Pancreas (tissue), 10 donors: Measurements from ENCODE around the gene GPATCH3. TPM values are rescaled to one million over a fixed set of nuclear protein-coding genes. Genes with fewer than 3 reads are reported as not detected.

Source experiments
- ATAC-seq, 4 donors: fragments of 200-7000 bp; cut with Tn5 transposase; one replicate each; pipeline versions ENCODE4 v1.8.0 to v1.9.1; 2020; ENCODE audit warnings: mild to moderate bottlenecking in 4 of 4, moderate library complexity in 4 of 4
- DNase-seq, 6 donors: peaks; one replicate each; pipeline ENCODE4 v3.0.0-alpha.2; 2020
- FAIRE-seq: peaks from 2 replicates; lab custom pipeline; 2012; peaks lifted over from hg19 to GRCh38; lab: Jason Lieb, UNC
- H3K27ac ChIP-seq, 4 donors: fragments of 200-600 bp; sonication (generic); 1 replicate in 3 of 4; 2 replicates in 1 of 4; pipeline versions ENCODE4 v1.5.0 to v1.8.0; 2020
- H3K27me3 ChIP-seq, 4 donors: fragments of 200-600 bp; one replicate each; pipeline ENCODE4 v1.8.0; 2021
- H3K36me3 ChIP-seq, 3 donors: fragments of 200-600 bp; sonication (generic) in 1 of 3; one replicate each; pipeline versions ENCODE4 v1.5.0 to v1.8.0; 2020 to 2021
- H3K4me1 ChIP-seq, 3 donors: fragments of 200-600 bp; one replicate each; pipeline ENCODE4 v1.8.0; 2021
- H3K4me3 ChIP-seq, 4 donors: fragments of 200-600 bp; sonication (generic) in 2 of 4; one replicate each; pipeline versions ENCODE4 v1.5.0 to v1.8.0; 2020 to 2021
- H3K9me3 ChIP-seq, 4 donors: fragments of 200-600 bp; one replicate each; pipeline ENCODE4 v1.8.0; 2021
- WGBS, 2 donors: extraction: QIAGEN DNeasy Blood & Tissue Kit; methylation state at CpG; one replicate each; pipeline ENCODE4 v1.1.7; 2013; 5-methylcytosine and 5-hydroxymethylcytosine counted together
- intact Hi-C, 3 donors: fragments of 100-400 bp; cut with DNase I; formaldehyde crosslinking; loops; one replicate each; pipeline versions ENCODE4 v1.11.1 to v1.14.2; 2022
- polyA plus RNA-seq, 2 donors: library from polyadenylated mRNA; stranded (reverse); fragments of 200-250 nt; gene quantifications; one replicate each; pipeline ENCODE4 v1.2.3, GENCODE V29; 2013
- total RNA-seq, 6 donors: library from RNA; stranded (reverse); fragmentation: NEBNext Ultra II Directional in 4 of 6; extraction: Animal tissue kit (Norgen Biotek cat#: 25700) in 4 of 6; gene quantifications; one replicate each; pipeline versions ENCODE4 v1.2.1 to v1.2.4, GENCODE V29; 2021 to 2023
- TF ChIP-seq, protein P1 (sequence below), 4 donors: fragments of 200-600 bp; sonication (generic) in 3 of 4; IDR thresholded peaks; one replicate each; pipeline versions ENCODE4 v1.5.0 to v1.8.0; 2021; ENCODE audit warnings: antibody characterized with exemption in 4 of 4
- donor health status: healthy with polysubstance abuse.
- donor health status: DM: no; HTN: no; CAD: no; lungs with moderate emphysema.
- donor health status: DM: no; HTN: no; CAD: no.
- donor health status: control.
- donor health status: control.
- donor health status: Bipolar disorder and iron deficiency.
- donor health status: DM: yes; HTN: yes; CAD: no.
- donor health status: DM: no; HTN: no; CAD: no.
- donor health status: DM: no; HTN: no; CAD: no.
- donor health status: DM: yes; HTN: yes; CAD: no.

GPATCH3 gene
- total and polyA plus RNA-seq, 8 donors, result 3.9 to 18.1 (median 6.9) TPM

DNA sequence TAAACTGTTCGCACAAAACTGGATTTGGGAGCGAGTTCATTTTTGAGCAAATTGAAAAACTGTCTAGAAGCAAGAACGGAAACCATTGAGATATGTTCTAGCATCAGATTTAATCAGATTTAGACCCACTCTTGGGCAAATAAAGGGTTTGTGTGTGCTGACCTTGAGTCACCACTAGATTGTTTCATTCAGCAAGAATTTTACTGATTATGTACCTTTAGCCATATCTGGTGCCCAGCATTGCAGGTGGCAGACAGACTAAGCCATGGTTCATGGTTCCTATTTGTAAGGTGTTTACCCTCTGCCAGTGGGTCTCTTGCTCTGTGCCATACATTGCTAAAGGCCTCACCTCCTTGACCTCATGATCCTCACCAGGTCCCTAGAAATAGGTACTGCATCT, 22.6 kb upstream of the GPATCH3 start:
- peaks cover 3 to 25% (median 8%) of the 10 kb centered on the region in 3 donors for H3K36me3 ChIP-seq
- H3K4me3 ChIP-seq, result peak overlapping the region in 2 of 4 donors; percentile 77 to 93
- TF ChIP-seq, protein P1, sequence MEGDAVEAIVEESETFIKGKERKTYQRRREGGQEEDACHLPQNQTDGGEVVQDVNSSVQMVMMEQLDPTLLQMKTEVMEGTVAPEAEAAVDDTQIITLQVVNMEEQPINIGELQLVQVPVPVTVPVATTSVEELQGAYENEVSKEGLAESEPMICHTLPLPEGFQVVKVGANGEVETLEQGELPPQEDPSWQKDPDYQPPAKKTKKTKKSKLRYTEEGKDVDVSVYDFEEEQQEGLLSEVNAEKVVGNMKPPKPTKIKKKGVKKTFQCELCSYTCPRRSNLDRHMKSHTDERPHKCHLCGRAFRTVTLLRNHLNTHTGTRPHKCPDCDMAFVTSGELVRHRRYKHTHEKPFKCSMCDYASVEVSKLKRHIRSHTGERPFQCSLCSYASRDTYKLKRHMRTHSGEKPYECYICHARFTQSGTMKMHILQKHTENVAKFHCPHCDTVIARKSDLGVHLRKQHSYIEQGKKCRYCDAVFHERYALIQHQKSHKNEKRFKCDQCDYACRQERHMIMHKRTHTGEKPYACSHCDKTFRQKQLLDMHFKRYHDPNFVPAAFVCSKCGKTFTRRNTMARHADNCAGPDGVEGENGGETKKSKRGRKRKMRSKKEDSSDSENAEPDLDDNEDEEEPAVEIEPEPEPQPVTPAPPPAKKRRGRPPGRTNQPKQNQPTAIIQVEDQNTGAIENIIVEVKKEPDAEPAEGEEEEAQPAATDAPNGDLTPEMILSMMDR (IDR thresholded peaks at IDR 0.05), result no peak
- H3K27me3 ChIP-seq, result no peaks in the 10 kb centered on the region
- peaks cover 13 to 17% (median 16%) of the 10 kb centered on the region in 3 donors for H3K4me1 ChIP-seq
- no peaks in the 10 kb centered on the region for H3K9me3 ChIP-seq
- ATAC-seq, result peak in 3 of 4 donors; percentile 9 to 29 (median 27)
- FAIRE-seq, result no peak
- intact Hi-C loops, result no loop called here
- 30 to 35% methylated on average over 3 of the region's 3 CpGs for WGBS, 2 donors
- DNase-seq, result no peak
- peak overlapping the region in 3 of 4 donors; percentile 85 to 97 (median 90) for H3K27ac ChIP-seq

DNA sequence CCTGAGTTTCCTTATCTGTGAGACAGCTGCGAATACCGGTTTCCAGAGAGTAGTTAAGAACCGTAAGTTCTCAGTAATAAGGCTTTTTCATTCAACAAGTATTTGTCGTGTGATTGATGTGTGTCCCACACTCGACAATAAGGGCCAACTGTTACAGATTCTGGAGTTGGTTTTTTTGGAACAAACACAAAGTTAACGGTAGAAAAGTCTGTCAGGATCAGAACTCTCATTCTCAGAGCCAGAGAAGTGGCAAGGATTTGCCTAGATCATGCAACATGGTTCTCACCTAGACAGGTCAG, 22.1 kb upstream of the GPATCH3 start:
- H3K4me3 ChIP-seq, result peak overlapping the region; percentile 77 to 97 (median 88)

DNA sequence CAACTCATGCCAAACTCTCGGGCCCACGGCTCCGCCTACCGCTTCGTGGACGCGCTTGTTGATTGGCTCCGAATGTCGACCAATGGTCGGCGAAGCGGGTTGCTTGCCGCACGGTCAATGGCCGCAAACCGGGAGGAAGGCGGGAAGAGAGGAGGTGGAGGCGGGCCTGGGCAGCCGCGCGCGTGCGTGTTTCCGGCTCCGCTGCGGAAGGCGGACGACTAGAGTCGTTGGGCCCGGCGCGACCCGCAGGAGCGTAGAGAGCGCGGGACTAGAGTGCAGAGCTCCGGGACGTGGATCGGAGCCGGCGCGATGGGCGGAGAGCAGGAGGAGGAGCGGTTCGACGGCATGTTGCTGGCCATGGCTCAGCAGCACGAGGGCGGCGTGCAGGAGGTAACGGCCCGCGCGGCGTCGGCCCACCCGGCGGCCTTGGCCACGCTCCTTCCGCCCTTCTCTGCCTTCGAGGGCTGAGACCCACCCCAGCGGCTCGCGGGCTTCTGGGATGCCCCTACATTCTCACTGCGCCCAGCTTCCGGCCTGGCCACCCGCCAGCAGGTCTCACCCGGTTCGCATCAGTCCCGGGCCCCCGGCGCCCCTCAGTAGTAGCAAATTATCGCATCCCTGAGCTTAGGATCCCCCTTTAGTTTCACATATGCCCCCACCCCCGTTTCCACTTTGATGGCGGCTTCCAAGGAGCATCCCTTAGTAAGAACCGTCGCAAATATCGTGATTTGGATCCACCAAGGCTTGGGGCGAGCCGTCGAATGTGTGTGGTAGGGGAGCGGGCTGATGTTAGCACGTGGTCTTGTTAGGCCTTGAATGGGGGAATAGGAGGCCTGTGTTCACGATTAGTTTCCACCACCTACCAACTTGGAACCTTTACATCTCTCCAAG, 21.5 kb upstream of the GPATCH3 start, which contains the start of gene NUDC:
TSS of gene NUDC (plus strand) at position 204 of the 891 bp plus-strand sequence. CDS start at position 310, 106 bp downstream.
- Histone ChIP-seq H3K27me3 (no peaks in the 10 kb centered on the region), H3K4me1 (peaks cover 13 to 17% (median 16%) of the 10 kb centered on the region in 3 donors), H3K36me3 (peaks cover 3 to 24% (median 8%) of the 10 kb centered on the region in 3 donors), H3K9me3 (no peaks in the 10 kb centered on the region), H3K27ac (peak within 1 kb of the TSS; percentile 85 to 97 (median 90)), H3K4me3 (peak within 1 kb of the TSS; percentile 77 to 97 (median 88))
- WGBS, 2 donors, result 0% methylated on average over 64 to 83 of the region's 83 CpGs
- DNase-seq, result peak; percentile 94 to 99 (median 97)
- intact Hi-C loops, result no loop called here
- TF ChIP-seq, protein P1 (IDR thresholded peaks at IDR 0.05), result no peak
- FAIRE-seq, result peak; percentile 88
- peak; percentile 95 to 98 (median 97) for ATAC-seq

More for the DNA sequence above, 22.1 kb upstream of the GPATCH3 start:
- TF ChIP-seq, protein P1 (IDR thresholded peaks at IDR 0.05), result no peak
- Histone ChIP-seq H3K36me3 (peaks cover 3 to 25% (median 8%) of the 10 kb centered on the region in 3 donors), H3K27me3 (no peaks in the 10 kb centered on the region), H3K27ac (peak overlapping the region; percentile 85 to 97 (median 90)), H3K9me3 (no peaks in the 10 kb centered on the region), H3K4me1 (peaks cover 13 to 17% (median 16%) of the 10 kb centered on the region in 3 donors)
- intact Hi-C loops, result no loop called here
- FAIRE-seq, result no peak
- no peak for DNase-seq
- 3 to 5% methylated on average over 6 of the region's 6 CpGs for WGBS, 2 donors
- ATAC-seq, result no peak

DNA sequence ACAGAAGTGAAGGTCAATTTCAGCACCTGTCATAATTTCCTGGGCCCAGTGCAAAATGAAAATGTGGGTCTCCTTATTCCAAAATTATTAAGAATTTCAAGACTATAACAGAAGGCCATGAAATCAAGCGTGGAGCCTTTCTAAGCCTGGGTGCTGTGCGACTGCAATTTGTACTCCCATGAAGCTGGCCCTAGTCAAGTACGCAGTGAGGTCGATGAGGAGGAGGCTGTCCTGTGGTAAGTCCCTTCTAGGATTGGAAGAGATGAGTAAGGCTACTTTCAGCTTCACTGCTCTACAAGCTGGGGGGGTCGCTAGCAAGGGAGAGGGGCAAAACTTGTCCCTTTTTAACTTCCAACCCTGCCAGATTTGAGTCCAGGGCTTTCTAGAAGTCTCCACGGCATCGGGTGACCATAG, 20.9 kb upstream of the GPATCH3 start:
- WGBS, 2 donors, result 12 to 15% methylated on average over 7 of the region's 7 CpGs
- FAIRE-seq (no peak), ATAC-seq (peak; percentile 13 to 33 (median 30)), DNase-seq (peak in 1 of 6 donors; percentile 25)
- intact Hi-C loops, result no loop called here
- TF ChIP-seq, protein P1 (IDR thresholded peaks at IDR 0.05), result no peak
- H3K36me3 ChIP-seq, result peaks cover 0 to 18% (median 8%) of the 10 kb centered on the region in 3 donors
- no peaks in the 10 kb centered on the region for H3K27me3 ChIP-seq
- no peaks in the 10 kb centered on the region for H3K9me3 ChIP-seq
- peak overlapping the region; percentile 85 to 97 (median 90) for H3K27ac ChIP-seq
- H3K4me1 ChIP-seq, result peaks cover 13 to 23% (median 23%) of the 10 kb centered on the region in 3 donors
- H3K4me3 ChIP-seq, result peak overlapping the region in 3 of 4 donors; percentile 77 to 97 (median 93)
